Endometrial microvascular endothelial cells (primary cell): ENCODE results near the gene RPL36. TPM values are rescaled to one million over a fixed set of nuclear protein-coding genes. Genes with fewer than 3 reads are reported as not detected.
"Not testable (repeated sequence)": the region's sequence is repeated elsewhere in the genome, so short reads cannot be mapped to it uniquely, and the experiment has no call there.

Experiments used
- in situ Hi-C: cut with HindIII; loops from 2 replicates; pipeline ENCODE4 v1.10.0; 2017; ENCODE audit warnings: low sequenced_read_pairs, low pct_unique_long_range_greater_than_20kb; ENCODE audit errors: inconsistent ontology term
- total RNA-seq: library from RNA; depleted of rRNA; stranded (reverse); fragments of >200 nt; gene quantifications from one replicate; pipeline ENCODE4 v1.2.3, GENCODE V29; 2015; ENCODE audit errors: inconsistent ontology term

RPL36 gene
- total RNA-seq, 1 donor from 2014 or later, result 961 TPM

DNA sequence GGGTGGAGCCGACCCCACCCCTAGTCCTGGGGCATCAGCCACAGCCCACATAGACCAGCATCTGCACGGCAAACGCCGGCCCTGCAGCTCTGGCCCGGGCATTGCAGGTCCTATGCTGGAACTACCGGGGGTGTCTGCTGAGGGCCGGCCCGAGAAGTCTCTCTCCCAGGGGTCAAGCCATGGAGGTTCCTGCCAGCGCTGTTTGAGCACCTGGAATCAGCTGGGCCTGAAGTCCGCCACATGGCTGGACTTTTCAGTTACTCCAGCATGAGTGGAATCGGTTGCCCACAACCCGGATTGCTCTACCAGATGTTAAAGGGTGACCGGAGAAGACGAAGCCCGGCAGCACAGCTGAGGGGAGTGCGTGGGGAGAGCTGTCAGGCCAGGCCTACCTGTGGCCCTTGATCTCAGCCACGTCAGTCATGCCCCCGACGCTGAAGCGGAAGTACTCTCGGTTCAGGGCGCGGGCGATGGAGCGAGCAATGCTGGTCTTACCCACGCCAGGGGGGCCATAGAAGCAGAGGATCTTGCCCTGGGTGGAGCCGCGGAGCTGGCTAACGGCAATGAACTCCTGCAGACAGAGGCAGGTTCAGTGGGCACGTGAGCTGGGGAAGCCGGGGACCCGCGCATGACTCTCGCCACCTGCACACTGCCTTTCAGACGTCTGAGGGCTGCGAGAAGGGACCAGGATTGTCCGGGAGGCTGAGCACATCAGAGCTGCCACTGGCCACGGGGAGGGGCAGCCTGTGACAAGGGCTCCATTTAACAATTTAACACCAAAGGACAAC, 8.7 kb downstream of the RPL36 start:
- in situ Hi-C loops, result no loop called here

DNA sequence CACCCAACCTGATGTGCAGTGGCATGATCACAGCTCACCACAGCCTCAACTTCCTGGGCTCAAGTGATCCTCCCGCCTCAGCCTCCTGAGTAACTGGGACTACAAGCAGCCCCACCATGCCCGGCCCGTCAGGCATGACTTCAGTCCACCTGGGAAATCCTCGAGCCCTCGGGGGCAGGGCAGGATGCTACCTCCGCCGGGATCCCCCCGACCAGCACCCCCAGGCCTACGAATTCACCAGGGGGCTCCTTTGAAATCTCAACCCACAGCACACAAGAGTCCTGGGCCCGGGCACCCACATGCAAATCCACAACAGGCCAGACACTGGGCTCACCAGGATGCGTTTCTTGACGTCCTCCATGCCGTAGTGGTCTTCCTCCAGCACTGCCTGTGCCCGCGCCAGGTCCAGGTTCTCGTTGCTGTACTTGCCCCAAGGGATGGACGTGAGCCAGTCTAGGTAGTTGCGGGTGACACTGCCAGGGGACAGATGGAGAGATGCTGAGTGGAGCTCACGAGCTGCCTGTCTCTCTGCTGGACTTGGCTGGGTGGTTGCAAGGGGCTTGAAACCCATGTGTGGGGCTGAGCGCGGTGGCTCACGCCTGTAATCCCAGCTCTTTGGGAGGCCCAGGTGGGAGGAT, 10.5 kb downstream of the RPL36 start:
- in situ Hi-C loops, result no loop called here

DNA sequence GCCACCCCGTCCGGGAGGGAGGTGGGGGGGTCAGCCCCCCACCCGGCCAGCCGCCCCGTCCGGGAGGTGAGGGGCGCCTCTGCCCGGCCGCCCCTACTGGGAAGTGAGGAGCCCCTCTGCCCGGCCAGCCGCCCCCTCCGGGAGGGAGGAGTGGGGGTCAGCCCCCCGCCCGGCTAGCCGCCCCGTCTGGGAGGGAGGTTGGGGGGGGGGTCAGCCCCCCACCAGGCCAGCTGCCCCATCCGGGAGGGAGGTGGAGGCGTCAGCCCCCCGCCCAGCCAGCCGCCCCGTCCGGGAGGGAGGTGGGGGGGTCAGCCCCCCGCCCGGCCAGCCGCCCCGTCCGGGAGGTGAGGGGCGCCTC, 11.9 kb downstream of the RPL36 start:
- in situ Hi-C loops, result not testable (repeated sequence)

DNA sequence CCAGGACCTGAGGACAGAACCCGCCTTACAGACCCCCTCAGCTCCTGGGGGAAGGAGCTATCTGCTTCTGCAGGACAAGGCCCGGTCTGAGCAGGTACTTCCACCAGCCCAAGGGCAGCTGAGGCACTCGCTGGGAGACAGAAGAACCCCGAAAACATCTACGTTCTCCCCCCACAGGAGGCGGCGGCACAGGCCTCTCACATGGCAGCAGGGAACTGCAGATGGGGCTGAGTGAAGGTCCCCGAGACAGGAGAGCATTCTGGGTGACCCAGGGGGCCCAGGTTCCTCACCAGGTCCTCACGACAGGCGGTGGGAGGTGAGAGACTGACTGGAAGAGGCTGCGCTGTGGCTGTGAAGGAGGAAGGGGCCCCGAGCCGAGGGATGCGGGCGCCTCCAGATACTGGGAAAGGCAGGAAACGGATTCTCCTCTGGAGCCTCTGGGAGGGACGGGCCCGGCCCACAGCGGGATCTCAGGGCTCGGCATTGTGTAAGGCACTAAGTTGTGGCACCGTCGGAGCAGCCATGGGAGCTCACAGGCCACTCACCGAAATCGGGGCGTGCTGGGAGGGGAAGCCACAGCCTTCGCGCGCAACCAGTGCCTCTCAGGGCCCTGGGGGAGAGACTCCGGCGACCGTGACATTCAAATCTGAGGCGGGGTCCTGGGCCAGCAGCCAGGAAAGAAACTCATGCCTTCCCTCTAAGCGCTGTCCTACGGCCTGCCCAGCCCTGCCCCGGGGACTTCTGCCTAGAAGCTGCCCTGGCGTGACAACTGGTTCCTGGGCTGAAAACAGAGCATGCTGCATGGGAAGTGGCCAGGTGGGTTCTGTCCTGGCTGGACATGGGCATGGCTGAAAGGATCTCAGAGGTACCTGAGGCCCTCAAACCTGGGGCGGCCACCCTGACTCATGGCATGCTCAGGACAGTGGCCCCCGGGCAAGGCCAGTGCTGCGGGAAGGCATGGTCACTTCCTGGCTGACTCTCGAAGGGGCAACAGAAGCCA, 14.0 kb downstream of the RPL36 start:
- in situ Hi-C loops, result no loop called here

DNA sequence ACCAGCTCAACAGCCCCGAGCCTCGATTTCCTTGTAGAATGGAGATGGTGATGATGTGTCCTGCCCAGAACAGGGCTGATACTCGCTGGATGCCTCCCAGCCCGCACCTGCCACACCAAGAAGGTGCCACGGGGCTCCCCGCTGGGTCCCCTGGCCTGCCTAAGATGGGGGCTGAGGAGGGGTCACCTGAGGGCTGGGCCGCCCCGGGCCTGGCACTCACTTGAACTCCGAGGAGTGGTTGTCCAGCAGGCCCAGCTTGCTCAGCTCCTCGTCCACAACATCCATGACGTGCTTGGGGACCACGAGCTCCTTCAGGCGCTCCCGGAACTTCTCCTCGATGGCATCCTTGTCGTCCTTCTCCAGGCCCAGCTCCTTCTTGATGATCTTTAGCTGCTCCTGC, 15.5 kb downstream of the RPL36 start:
- in situ Hi-C loops, result no loop called here

DNA sequence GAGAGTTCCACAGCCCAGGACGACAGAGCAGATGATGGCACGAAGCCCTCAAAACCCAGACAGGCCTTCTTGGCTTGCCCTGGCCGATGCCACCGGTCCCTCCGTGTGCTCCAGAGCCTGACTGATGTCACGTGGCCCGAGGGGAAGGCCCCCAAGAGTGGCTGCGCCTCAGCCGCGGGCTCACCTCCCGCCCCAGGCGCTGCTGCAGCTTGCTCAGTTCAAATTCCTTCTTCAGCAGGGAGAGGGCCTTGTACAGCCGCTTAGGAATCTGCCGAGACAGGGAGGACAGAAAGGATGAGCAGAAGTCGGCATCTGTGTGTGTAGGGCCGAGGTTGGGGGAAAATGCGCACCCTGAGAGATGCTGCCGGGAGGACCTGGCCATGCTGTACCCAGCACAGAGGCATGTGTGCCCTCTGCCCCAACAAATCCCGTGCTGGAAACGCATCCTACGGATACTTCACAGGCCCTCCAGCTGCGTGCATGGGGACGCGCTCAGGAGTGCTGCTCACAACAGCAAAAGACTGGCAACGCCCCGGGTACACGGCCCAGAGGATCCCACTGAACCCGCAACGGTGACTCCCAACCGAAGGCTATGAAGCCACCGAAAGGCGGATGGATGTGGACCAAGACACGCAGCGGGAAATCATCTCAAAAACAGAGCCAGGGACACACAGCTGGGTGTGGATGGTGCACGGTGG, 16.9 kb downstream of the RPL36 start:
- in situ Hi-C loops, result no loop called here

DNA sequence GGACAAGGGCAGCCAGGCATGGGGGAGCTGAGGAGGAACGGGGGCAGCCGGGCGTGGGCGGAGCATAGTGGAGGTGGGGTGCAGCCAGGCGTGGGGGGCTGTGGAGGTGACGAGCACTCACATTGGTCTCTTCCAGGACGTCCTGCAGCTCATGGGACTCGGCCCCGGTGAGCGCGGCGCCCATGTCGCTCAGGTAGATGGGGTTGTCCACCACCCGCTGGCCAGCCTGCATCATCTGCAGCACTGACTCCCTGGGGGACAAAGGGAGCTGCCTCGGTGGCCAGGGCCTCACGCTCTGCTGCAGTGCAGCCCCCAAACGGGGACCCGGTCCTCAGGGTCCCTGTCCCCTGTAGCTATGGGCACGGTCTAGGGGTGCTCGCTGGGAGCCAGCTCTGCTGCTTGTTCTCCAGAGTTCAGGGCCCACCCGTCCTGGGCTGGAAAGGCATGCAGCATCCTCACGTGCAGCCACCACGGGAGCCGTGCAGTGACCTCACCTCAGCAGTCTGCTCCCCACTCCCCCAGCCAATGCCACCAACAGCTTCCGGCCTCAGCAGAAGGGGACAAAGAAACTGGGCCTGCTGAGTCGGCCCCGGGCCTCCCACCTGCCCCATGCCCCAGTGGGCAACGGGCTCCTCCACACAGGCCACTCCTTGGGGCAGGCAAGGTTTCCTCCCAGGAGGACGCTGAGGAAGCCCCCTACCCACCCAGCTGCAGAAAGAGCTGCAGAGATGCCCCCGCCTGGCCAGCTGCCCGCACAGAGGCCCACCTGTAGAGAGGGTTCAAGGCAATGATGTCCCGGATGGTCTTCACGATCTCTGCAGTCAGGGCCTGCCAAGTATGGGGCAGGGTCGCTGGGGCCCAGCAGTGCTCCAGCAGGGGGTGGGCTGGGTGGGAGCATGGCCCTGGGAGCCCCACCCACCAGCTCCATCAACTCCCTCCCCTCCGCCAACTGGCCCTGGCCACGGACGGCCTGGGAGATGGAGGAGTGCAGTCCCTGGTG, 17.8 kb downstream of the RPL36 start:
- in situ Hi-C loops, result no loop called here

DNA sequence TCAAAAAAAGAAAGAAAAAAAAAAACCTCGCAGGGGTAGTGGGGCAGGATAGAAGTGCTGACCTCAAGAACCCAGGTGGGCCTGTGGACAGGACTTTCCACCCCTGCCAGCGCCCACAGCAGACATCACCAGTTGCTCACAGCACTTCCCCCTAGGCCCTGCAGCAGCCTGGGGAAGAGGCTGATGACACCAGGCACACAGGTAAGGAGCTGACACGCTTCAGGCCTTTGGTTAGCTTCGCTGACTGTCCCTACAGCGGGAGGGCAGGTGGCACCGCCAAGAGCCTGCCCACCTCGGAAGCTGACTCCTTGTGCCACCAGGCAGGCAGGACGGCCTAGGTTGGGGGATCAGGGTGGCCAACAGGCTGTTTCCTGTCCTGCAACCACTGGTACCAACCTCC, 20.9 kb downstream of the RPL36 start:
- in situ Hi-C loops, result no loop called here

DNA sequence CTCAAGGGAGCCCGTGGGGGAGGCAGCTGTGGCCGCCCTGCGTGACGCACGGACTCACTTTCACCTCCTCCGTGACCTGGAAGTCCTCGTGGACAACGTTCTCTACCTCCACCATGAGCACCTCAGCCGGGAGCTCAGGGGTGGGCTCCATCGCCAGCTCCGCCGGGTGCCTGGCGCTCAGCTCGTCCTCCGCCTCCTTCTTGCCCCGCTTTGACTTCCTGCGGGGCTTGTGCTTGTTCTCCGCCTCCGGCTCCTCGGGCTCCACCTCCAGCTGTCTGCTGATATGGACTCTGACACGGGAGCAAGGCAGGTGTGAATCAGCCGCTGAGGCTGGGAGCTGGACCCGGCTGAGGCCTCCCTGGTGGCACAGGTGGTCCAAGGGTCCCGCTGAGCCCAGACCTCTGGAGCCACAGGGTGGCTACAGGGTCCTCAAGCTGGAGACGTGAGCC, 21.6 kb downstream of the RPL36 start:
- in situ Hi-C loops, result no loop called here

DNA sequence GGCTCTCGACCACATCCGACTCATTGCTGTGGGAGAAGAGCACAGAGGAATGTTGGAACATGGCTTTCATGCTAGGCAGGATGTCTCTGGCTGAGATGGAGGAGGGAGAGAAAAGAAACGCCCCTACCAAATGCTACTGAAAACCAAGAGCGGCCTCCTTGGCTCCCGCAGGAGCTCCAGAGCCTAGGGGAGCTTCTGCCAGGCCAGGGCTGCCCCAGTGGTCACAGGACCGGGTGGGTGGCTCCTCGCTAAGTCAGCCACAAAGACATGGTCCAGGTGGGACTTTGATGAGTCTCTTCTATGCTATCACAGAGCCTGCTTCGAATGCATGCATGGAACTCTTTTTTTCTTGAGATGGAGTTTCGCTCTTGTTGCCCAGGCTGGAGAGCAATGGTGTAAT, 23.1 kb downstream of the RPL36 start:
- in situ Hi-C loops, result no loop called here

DNA sequence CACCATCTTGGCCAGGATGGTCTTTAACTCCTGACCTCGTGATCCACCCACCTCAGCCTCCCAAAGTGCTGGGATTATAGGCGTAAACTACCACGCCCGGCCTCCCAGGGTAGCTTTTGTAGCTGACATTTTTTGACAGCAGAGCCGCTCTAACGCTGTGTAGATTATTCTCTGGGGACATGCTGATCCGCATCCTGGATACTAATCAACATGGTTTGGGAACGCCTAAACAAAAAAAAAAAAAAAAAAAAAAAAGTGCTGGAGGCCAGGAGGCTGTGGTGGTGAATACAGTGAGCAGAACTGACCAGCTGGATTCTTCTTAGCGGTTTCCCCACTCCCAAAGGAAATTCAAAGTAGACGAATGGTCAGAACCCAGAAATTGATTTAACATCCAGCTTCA, 24.7 kb downstream of the RPL36 start:
- in situ Hi-C loops, result no loop called here

DNA sequence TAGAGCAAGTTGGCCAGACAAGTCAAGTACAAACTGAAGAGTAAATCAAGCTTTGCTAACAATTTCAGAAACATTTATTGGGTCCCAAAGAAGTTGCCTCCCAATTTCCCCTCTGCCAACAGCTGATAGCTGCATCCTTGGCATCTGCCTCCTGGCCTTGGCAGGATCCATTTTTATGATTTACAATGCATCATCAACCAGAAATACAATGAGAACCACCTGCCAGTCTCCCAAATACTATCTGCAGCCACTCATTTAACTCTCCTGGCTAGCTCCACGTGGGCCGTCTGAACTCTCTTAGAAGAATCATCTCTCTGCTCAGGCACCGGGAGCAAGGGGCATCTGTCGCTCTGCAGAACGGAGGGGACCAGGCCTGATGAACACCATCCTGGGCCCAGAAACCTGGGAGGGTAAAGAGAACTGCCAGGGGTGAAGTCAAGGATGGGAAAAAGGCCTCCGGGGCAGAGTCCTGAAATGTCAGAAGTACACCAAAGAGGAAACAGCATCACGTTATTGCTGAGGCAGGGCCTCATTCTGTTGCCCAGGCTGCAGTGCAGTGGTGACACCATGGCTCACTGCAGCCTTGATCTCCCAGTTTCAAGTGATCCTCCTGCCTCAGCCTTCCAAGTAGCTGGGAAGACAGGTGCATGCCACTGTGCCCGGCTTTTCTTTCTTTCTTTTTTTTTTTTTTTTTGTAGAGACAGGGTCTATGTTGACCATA, 27.3 kb downstream of the RPL36 start:
- in situ Hi-C loops, result no loop called here

DNA sequence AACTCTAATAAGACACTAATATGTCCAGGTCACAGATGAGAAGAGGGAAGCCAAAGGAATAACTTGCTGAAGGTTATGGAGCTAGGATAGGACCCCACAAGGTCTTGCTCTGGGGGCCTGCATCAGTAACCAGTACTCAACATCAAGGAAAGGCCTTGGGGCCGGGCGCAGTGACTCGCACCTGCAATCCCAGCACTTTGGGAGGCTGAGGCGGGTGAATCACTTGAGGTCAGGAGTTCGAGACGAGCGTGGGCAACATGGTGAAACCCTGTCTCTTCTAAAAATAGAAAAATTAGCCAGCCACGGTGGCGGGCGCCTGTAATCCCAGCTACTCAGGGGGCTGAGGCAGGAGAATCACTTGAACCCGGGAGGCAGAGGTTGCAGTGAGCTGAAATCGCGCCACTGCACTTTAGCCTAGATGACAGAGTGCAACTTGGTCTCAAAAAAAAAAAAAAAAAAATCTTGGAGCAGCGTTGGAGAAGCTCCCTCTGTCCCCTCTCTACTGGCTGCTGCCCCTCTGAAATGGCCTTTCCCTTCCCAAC, 28.0 kb downstream of the RPL36 start:
- in situ Hi-C loops, result no loop called here

DNA sequence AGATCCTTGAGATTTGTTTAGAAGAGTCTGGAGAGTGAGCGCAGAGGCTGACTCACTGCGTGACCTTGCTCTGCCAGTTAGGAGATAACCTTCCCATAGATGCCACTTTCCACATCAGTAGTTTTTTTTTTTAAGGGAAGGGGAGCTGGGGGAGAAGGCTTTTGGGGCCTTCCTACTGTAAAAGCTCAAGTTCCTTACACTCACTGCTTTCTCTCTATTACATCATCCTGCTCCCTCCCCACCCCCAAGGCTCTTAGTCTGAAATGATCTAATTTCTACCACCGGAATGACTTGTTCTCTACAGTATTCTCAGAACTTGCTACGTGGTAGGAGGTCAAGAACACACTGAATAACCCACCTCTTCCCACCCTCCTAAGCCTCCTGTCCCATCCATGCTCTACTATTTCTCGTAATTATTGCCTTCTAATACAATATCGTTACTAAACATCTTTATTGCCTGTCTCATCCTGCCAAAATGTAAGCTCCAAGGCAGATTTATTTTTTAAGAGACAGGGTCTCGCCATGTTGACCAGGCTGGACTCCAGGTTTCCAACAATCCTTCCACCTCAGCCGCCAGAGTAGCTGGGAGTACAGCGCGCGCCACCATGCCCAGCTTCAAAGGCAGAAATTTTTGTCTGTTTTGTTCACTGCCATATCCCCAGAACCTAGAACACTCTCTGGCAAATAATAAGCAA, 28.6 kb downstream of the RPL36 start:
- in situ Hi-C loops, result no loop called here

DNA sequence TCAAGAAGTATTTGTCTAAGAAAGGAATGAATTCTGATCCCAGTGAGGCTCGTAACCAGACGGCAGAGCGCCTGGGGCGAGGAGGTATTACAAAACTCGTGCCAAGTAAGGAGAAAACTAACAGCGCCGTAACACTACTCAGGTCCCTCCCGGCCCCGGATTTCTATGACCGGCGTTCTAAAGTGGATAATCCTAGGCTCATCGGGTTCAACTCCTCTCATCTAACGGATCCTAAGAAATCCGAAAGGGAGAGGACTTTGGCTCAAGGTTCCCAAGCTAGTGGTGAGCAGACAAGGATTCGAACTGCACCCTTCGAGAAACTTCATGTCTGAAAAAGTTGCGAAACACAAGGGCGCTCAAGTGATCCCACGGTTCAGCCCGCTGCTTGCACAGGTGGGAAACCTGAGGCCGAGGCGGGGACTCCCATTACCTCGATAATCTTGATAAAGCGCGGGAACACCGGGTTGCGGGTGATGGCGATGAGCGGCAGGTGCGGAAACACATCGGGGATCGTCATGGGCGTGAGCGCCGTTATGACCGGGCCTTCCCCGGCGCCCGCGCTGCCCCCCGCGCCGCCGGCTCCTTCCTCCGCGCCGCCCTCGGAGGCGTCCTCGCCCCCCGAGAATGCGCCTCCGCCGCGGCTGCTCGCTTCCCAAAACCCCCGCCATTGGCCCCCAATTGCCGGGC, 29.3 kb downstream of the RPL36 start:
- in situ Hi-C loops, result no loop called here
